RWPE1 (cell line): Measurements from ENCODE around the gene SUGCT.

Source experiments
- CTCF ChIA-PET: fragments of 350-600 bp; sonication (Branson Sonifier 250); formaldehyde crosslinking; extraction: SDS; loops from one replicate; lab custom pipeline; 2021; lab: Yijun Ruan, JAX
- POLR2A ChIA-PET: fragments of 400-600 bp; formaldehyde crosslinking; extraction: SDS; loops from one replicate; lab custom pipeline; 2020; ENCODE audit warnings: antibody characterized with exemption; ENCODE audit not compliant: low non-redundant PET; lab: Yijun Ruan, JAX
- DNase-seq: peaks from one replicate; pipeline ENCODE4 v3.0.0; 2012; ENCODE audit warnings: low spot score
- H3K27ac ChIP-seq: fragments of 450-650 bp; 2 replicates; pipeline ENCODE4 v1.5.1; 2017
- CTCF ChIP-seq: fragments of 450-650 bp; conservative IDR thresholded peaks from 2 replicates; pipeline ENCODE4 v1.5.1; 2017; ENCODE audit warnings: low read depth, mild to moderate bottlenecking

The SUGCT gene

GRCh38 chr7:40700653-40701421, 566.0 kb downstream of the SUGCT start:
- CTCF ChIA-PET: no interaction called here

GRCh38 chr7:40701836-40702551, 567.2 kb downstream of the SUGCT start:
- TF ChIP-seq CTCF: no peak
- no peak for DNase-seq
- ChIA-PET POLR2A (no interaction called here), CTCF (interaction anchor here (0.6 kb wide), 1 partner anchor 15 kb away, joined by 3 read pairs; no protein-coding TSS in a partner anchor)
- no peak overlapping the region for H3K27ac ChIP-seq

More at GRCh38 chr7:40700653-40701421, 566.0 kb downstream of the SUGCT start:
- TF ChIP-seq CTCF: no peak
- POLR2A ChIA-PET: no interaction called here
- no peak for DNase-seq
- H3K27ac ChIP-seq: no peak overlapping the region

GRCh38 chr7:40704172-40704571, 569.4 kb downstream of the SUGCT start:
- CTCF ChIA-PET: interaction anchor here (0.6 kb wide), 2 partner anchors 20 to 335 kb away, joined by 3 read pairs; no protein-coding TSS in a partner anchor
- no peak overlapping the region for H3K27ac ChIP-seq
- POLR2A ChIA-PET: no interaction called here
- TF ChIP-seq CTCF: no peak
- no peak for DNase-seq

- ChIA-PET CTCF (no interaction called here), POLR2A (no interaction called here)
- TF ChIP-seq CTCF: no peak
- DNase-seq: no peak
- no peak overlapping the region for H3K27ac ChIP-seq
Observed at GRCh38 chr7:40706829-40707228, 572.0 kb downstream of the SUGCT start.

GRCh38 chr7:40709062-40709964, 574.5 kb downstream of the SUGCT start:
- no peak overlapping the region for H3K27ac ChIP-seq
- peak; percentile 18 for DNase-seq
- ChIA-PET CTCF (interaction anchor here (0.6 kb wide), 1 partner anchor 68 kb away, joined by 3 read pairs; no protein-coding TSS in a partner anchor), POLR2A (no interaction called here)
- no peak for TF ChIP-seq CTCF

- no peak overlapping the region for H3K27ac ChIP-seq
- TF ChIP-seq CTCF: no peak
- CTCF ChIA-PET: no interaction called here
- peak; percentile 23 for DNase-seq
- POLR2A ChIA-PET: no interaction called here
Observed at GRCh38 chr7:40711706-40712105, 576.9 kb downstream of the SUGCT start.
